GM19023 (cell line): ENCODE data around the gene DUSP5.

Experiments
- ATAC-seq: cut with Tn5 transposase; IDR thresholded peaks from one replicate; pipeline ENCODE4 v1.9.1; 2021; ENCODE audit warnings: mild to moderate bottlenecking, moderate library complexity; ENCODE audit not compliant: unreplicated experiment

Gene DUSP5

DNA sequence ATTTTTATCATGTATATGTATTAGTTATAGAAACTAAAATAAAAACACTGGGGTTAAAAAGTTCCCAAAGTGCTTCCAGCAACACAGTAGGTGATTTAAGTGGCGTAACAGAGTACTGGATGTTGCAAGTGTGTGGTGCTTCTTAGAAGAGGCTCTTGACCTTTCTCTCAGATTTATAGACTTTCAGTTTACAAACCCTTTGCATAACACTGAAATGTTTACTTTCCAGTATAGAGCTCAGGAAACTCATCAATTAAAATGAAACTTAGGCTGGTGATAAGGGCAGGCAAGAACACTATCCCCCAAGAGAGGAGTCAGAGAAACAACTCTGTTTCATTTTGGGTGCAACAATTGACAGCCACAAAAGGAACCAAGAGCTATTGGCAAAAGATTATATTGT lies 42.3 kb downstream of the DUSP5 start:
- ATAC-seq: no peak

GRCh38 chr10:110544958-110545537 lies 47.3 kb downstream of the DUSP5 start:
- no peak for ATAC-seq

DNA sequence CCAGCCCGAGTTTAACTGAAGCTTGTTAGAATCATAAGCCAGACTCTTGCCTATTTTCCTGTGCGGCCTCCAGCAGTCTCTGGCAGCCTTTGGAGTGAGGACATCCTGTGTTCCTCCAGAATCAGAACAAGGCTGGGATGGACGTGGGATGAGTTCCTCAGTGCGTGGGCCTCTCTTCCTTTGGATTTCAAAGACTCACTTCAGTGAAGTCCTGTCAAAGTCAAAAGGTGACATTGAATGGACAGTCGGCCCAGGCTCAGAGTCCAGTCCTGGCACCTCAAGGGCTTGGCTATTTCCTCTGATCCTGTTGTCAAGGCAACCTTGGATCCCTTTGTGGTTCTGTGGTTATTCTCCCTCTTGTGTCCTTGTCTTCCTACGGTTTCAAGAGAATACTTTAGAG lies 48.4 kb downstream of the DUSP5 start:
- no peak for ATAC-seq

- ATAC-seq: no peak
Observed at GRCh38 chr10:110546499-110547110, 48.9 kb downstream of the DUSP5 start.

DNA sequence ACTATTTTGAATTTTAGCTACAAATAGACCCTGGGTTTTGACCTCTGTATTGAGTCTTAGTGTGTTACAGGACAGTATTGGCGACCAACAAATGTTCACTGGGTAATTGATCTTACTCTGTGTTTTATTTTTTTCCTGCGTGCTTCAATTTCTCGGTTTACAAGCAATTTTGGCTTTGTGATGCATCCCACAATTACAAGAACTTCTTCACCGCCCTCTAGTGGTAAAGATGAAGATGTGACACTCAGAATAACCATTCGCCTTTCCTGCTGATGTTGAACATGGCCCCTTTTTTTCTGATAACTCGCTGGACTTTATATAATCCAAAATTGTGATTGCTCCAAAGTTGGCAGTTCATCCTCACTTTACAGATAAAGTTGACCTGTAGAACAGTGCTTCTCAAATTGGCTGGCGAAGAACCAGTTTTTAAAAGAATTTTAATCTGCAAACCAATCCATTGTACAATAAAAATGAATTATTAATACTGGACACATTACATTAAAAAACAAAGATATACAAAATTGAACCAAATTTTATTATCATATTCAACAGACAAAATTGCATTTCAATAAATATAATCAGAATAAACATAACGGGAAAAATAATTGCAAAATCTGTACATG lies 49.5 kb downstream of the DUSP5 start:
- ATAC-seq: no peak

DNA sequence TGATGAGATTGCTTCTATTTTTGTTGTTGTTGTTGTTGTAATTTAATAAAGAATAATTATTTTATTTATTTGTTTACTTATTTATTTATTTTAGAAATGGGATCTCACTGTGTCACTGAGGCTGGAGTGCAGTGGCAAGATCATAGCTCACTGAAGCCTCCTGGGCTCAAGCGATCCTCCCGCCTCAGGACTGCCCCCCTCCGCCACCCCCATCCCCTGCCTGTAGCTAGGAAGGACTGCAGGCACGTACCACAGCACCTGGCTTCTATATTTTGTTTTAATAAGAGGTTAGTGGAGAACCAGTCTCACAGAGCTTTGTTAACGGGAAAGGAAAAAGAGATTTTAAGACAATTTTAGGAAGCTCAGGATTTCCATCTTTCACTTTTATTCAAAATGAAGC lies 50.3 kb downstream of the DUSP5 start:
- no peak for ATAC-seq

- no peak for ATAC-seq
Observed at GRCh38 chr10:110549211-110549610, 51.5 kb downstream of the DUSP5 start.

DNA sequence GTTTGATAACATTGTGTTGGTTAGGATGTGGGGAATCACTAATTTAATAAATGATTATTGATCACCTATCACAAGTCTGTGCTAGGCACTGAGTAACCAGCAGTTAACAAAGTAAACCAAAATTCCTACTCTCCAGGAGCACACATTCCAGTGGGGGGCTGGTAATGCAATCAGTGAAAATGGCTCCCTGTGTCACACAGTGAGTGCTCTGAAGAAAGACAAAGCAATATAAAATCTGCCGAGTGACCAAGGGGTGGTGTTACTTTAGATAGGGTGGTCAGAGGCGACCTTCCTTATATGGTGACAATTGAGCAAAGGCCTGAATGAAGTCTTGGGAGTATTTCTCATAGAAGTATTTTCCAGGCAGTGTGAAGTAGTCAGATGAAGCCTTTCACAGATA lies 56.2 kb downstream of the DUSP5 start:
- ATAC-seq: no peak

GRCh38 chr10:110556296-110556695 lies 58.6 kb downstream of the DUSP5 start:
- ATAC-seq: no peak

GRCh38 chr10:110556969-110557601 lies 59.4 kb downstream of the DUSP5 start:
- ATAC-seq: no peak

DNA sequence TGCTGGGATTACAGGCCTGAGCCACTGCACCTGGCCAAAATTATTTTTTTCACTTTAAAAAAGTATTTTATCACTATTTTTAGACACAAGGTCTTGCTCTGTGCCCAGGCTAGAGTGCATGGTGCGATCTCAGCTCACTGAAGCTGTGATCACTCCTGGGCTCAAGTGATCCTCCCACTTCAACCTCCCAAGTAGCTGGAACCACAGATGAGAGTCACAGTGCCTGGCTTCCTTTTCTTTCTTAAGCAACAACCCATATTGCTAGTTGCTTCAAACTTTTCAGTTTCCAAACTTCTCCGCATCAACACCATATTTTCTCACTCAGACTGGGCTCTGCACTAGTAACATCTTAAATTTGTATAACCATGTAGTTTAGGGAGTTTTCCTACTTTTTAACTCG lies 60.3 kb downstream of the DUSP5 start:
- no peak for ATAC-seq

GRCh38 chr10:110560012-110560411 lies 62.3 kb downstream of the DUSP5 start:
- no peak for ATAC-seq
